Left kidney (tissue), 2 donors: ENCODE results near the gene GALNT18. TPM values are rescaled to one million over a fixed set of nuclear protein-coding genes. Genes with fewer than 3 reads are reported as not detected.

Experiments
- DNase-seq: peaks from one replicate; pipeline ENCODE4 v3.0.0-alpha.2; 2013
- polyA plus RNA-seq: library from polyadenylated mRNA; unstranded; fragments of 120-200 nt; gene quantifications from one replicate; pipeline ENCODE4 v1.2.1, GENCODE V29; 2013; ENCODE audit not compliant: insufficient read length

The GALNT18 gene
- polyA plus RNA-seq, 1 donor = 20.8 TPM

GRCh38 chr11:11409901-11410300, 211.9 kb downstream of the GALNT18 start:
- DNase-seq = no peak

GRCh38 chr11:11409224-11409623, 212.6 kb downstream of the GALNT18 start:
- DNase-seq = no peak

- DNase-seq = no peak
These were observed 213.2 kb downstream of the GALNT18 start for GRCh38 chr11:11408436-11409221.

GRCh38 chr11:11407763-11408084, 214.1 kb downstream of the GALNT18 start:
- no peak for DNase-seq

GRCh38 chr11:11407065-11407762, 214.6 kb downstream of the GALNT18 start:
- no peak for DNase-seq

GRCh38 chr11:11406652-11407051, 215.2 kb downstream of the GALNT18 start:
- no peak for DNase-seq

- peak; percentile 29 for DNase-seq
These were observed 217.8 kb downstream of the GALNT18 start for GRCh38 chr11:11403763-11404725.

GRCh38 chr11:11401960-11402535, 219.8 kb downstream of the GALNT18 start:
- no peak for DNase-seq

GRCh38 chr11:11400635-11401232, 221.1 kb downstream of the GALNT18 start:
- DNase-seq = no peak

- DNase-seq = no peak
These were observed 221.7 kb downstream of the GALNT18 start for GRCh38 chr11:11400121-11400520.

GRCh38 chr11:11397781-11398180, 224.0 kb downstream of the GALNT18 start:
- no peak for DNase-seq

- DNase-seq = no peak
These were observed 224.8 kb downstream of the GALNT18 start for GRCh38 chr11:11397036-11397415.

GRCh38 chr11:11396301-11397035, 225.3 kb downstream of the GALNT18 start:
- DNase-seq = no peak

GRCh38 chr11:11395126-11395525, 226.7 kb downstream of the GALNT18 start:
- DNase-seq = no peak

GRCh38 chr11:11394241-11394640, 227.6 kb downstream of the GALNT18 start:
- DNase-seq = no peak

- DNase-seq = no peak
These were observed 229.9 kb downstream of the GALNT18 start for GRCh38 chr11:11391796-11392463.

- no peak for DNase-seq
These were observed 230.6 kb downstream of the GALNT18 start for GRCh38 chr11:11391169-11391568.

GRCh38 chr11:11390068-11390771, 231.6 kb downstream of the GALNT18 start:
- no peak for DNase-seq

- no peak for DNase-seq
These were observed 232.6 kb downstream of the GALNT18 start for GRCh38 chr11:11389238-11389637.
